Natural killer cell treated with Interleukin-12 subunit alpha and Interleukin-12 subunit beta and Interleukin-15 and Interleukin-18, amount 100 ng/mL, for 72 hours (primary cell): Measurements from ENCODE around the gene TSPAN1. TPM values are rescaled to one million over a fixed set of nuclear protein-coding genes. Genes with fewer than 3 reads are reported as not detected.

Source experiments
- ATAC-seq, 2 donors: fragments of 150-1000 bp; cut with Tn5 transposase in 1 of 2; sonication (Bioruptor Pico), chemical (Tn5 transposase) in 1 of 2; 2 replicates each; pipeline ENCODE4 v1.10.0; 2021
- DNase-seq: peaks from one replicate; pipeline ENCODE4 v3.0.0; 2022; ENCODE audit warnings: low spot score
- H3K27ac Mint-ChIP-seq, 2 donors: 1 replicate in 1 of 2; 2 replicates in 1 of 2; pipeline ENCODE4 v1.8.0; 2022; ENCODE audit warnings: mixed read lengths in 2 of 2, mild to moderate bottlenecking in 1 of 2, moderate library complexity in 1 of 2
- H3K27me3 Mint-ChIP-seq, 2 donors: 1 replicate in 1 of 2; 2 replicates in 1 of 2; pipeline ENCODE4 v1.8.0; 2022; ENCODE audit warnings: mixed read lengths in 2 of 2
- H3K36me3 Mint-ChIP-seq: one replicate; pipeline ENCODE4 v1.8.0; 2022; ENCODE audit warnings: mixed read lengths
- H3K4me1 Mint-ChIP-seq, 2 donors: 1 replicate in 1 of 2; 2 replicates in 1 of 2; pipeline ENCODE4 v1.8.0; 2022; ENCODE audit warnings: low read depth in 2 of 2, mixed read lengths in 2 of 2, mild to moderate bottlenecking in 1 of 2
- H3K4me3 Mint-ChIP-seq: one replicate; pipeline ENCODE4 v1.8.0; 2022; ENCODE audit warnings: mixed read lengths
- H3K9me3 Mint-ChIP-seq: 2 replicates; pipeline ENCODE4 v1.8.0; 2022; ENCODE audit warnings: mixed read lengths
- total RNA-seq, 2 donors: library from RNA; stranded (reverse); gene quantifications; one replicate each; pipeline ENCODE4 v1.2.3, GENCODE V29; 2022

TSPAN1 gene
- total RNA-seq, 2 donors from 2014 or later, result not detected

DNA sequence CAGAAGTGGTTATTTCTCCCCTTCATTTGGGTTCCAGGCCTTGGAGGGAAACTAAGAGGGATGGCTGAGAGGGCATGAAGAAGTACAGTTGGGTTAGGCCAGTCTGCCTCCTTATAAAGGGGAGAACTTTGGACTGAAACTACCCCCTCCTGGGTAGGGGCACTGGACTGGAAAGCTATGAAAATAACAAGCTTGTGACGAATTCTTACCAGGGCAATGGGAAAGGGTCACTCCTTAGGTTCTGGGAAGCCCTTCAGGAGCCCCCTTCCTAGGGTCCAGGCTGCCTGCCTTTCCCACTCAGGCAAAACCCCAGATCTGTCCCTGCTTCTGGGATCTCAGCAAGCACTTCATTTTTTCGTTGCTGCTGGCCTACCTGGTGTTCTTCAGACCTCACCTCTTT is 11.2 kb downstream of the TSPAN1 start:
- H3K27me3 Mint-ChIP-seq, result no peaks in the 10 kb centered on the region
- no peak overlapping the region for H3K4me3 Mint-ChIP-seq
- peaks cover 18% of the 10 kb centered on the region in 2 donors for H3K4me1 Mint-ChIP-seq
- H3K9me3 Mint-ChIP-seq, result no peaks in the 10 kb centered on the region
- ATAC-seq (no peak), DNase-seq (no peak)
- H3K27ac Mint-ChIP-seq, result no peak overlapping the region
- H3K36me3 Mint-ChIP-seq, result no peaks in the 10 kb centered on the region

DNA sequence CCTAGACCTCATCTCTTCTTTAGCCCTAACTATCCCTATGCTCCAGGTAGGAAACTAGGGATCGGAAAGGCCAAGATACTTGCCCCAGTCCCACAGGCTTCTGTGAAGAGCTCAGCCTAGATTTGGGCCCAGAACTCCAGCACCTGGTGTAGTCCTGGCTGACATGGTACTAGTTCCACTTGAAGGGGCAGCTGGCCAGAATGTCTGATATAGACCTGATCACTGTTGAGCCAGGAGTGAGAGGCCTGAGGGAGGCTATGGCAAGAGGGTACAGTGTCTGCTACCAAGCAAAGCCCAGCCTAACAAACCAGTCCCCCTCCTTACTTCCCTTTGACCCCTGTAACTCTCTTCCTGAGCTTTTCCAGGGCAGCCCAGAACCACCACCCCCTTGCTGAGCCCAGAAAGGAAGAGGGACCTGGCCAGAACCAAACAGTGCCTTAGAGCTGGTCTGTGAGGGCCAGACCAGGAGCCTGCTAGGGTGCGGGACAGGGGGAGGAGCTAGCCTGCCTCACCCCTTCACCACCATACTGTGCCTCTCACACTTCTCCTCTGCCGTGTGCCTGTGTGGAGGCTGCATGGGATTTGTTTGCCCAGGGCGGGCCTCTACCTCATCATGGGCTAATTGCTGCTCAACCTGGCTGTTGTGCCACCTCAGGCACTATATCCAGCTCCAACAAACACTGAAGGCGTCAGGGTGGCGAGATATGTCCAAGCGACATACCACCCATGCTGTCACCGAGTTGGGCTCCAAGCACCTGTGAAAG is 12.4 kb downstream of the TSPAN1 start:
- H3K27ac Mint-ChIP-seq, result no peak overlapping the region
- ATAC-seq, result no peak
- DNase-seq, result no peak
- no peaks in the 10 kb centered on the region for H3K9me3 Mint-ChIP-seq
- H3K36me3 Mint-ChIP-seq, result no peaks in the 10 kb centered on the region
- H3K27me3 Mint-ChIP-seq, result no peaks in the 10 kb centered on the region
- H3K4me3 Mint-ChIP-seq, result no peak overlapping the region
- H3K4me1 Mint-ChIP-seq, result peaks cover 18% of the 10 kb centered on the region in 2 donors

DNA sequence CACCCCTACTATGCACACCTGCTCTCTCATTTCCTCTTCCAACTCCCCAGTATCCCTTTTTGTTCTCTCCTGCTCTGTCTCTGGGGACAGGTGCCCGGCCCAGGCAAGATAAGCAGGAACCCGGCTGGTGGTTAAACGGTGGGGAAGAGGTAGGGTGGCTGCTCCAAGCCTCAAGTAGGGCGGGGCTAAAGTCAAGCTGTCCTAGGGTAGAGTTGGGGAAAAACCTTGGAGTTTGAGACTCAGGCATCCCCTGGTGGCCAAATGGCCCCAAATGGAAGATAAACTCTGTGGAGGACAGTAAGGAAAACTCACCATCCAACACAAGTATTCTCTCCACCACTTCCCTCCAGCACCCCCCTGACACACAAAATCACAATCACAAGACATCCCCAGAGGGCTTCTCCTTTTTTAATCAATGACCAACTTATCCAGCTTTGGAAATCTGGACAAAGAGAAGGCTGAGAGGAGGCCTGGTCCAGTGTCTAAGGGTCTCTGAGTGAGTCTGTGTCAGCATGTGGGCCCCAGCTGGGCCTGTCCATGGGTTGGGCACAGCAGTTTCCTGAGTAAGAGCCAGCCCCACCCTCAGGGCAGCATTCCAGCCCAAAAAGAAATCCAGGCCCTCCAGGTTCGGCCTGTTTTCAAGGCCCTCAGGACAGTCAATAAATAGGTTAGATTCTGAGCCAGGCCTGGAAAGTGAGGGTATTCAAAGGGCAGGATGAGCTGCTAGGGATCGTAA is 13.6 kb downstream of the TSPAN1 start:
- no peaks in the 10 kb centered on the region for H3K36me3 Mint-ChIP-seq
- no peak for DNase-seq
- no peak overlapping the region for H3K27ac Mint-ChIP-seq
- no peaks in the 10 kb centered on the region for H3K27me3 Mint-ChIP-seq
- ATAC-seq, result no peak
- no peak overlapping the region for H3K4me3 Mint-ChIP-seq
- no peaks in the 10 kb centered on the region for H3K9me3 Mint-ChIP-seq
- H3K4me1 Mint-ChIP-seq, result peaks cover 18% of the 10 kb centered on the region in 2 donors

DNA sequence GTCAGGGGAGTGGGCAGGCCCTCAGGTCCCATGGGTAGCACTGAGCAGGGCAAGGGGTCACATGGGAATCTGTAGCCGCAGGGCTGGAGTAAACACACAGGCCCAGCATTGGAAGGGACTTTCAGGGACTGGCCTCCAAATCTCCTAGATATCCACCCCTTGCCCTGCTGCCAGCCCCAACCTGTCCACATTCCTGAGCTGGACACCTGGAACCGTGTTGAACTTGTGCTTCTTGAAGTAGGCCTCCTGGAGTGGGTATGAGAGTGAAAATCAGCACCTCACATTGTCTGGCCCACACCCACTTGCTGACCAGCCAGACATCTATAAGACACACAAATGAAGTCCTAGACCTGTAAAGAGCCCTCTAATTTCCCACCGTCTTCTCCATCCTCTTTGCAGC is 15.7 kb downstream of the TSPAN1 start:
- H3K27ac Mint-ChIP-seq, result no peak overlapping the region
- ATAC-seq (no peak), DNase-seq (no peak)
- H3K9me3 Mint-ChIP-seq, result no peaks in the 10 kb centered on the region
- H3K27me3 Mint-ChIP-seq, result no peaks in the 10 kb centered on the region
- no peaks in the 10 kb centered on the region for H3K36me3 Mint-ChIP-seq
- no peak overlapping the region for H3K4me3 Mint-ChIP-seq
- no peaks in the 10 kb centered on the region for H3K4me1 Mint-ChIP-seq

DNA sequence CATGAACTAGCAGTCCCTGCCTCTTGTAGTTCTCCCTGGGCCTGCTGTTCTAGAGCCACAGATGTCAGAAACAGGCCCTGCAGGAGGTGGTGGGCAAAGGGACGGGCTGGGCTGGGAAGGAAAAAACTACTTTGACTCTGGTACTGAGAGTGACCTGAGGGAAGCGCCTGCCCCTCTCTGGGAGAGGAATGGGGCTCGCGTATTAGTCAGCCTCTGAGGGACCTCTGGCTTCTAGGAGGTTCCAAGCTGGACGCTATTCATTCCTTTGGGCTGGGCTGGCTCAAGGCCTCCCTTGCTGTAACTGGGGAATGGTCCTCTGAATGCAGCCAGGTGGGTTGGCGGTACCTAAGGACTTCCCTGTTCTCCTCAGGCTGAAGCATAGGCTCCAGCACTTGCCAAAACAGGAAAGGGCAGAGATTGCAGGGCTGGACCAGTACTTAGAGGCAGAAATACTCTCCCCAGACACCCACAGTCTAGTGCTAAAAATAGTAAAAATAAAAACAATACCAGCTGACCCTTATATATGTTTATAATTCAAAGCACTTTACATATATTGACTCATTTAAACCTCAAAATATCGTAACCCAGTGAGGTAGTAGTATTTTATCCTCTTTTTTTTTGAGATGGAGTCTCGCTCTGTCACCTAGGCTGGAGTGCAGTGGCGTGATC is 16.3 kb downstream of the TSPAN1 start:
- DNase-seq (peak; percentile 26), ATAC-seq (no peak)
- Mint-ChIP-seq H3K4me1 (no peaks in the 10 kb centered on the region), H3K27me3 (no peaks in the 10 kb centered on the region), H3K27ac (no peak overlapping the region), H3K9me3 (no peaks in the 10 kb centered on the region), H3K4me3 (no peak overlapping the region), H3K36me3 (no peaks in the 10 kb centered on the region)

DNA sequence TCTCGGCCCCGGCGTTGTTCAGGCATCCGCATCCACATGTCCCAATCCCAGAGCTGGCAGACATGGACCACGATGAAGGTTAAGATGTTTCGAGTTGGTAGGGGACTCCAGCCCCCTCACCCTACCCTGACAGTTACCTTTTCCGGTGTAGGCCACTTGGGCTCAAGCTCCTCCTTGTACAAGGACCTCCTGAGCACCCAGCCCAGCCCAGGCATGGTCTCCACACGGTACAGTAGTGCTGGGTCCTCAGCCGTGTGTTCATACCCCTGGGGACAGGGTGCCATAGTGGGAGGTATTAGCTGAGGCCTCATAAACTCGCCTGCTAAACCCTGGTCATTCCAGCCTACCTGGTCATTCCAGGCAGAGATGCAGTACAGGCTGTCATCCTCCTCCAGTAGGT is 17.3 kb downstream of the TSPAN1 start:
- peaks cover 0 to 1% of the 10 kb centered on the region in 2 donors for H3K4me1 Mint-ChIP-seq
- ATAC-seq (no peak), DNase-seq (peak; percentile 41)
- H3K9me3 Mint-ChIP-seq, result no peaks in the 10 kb centered on the region
- H3K36me3 Mint-ChIP-seq, result no peaks in the 10 kb centered on the region
- no peak overlapping the region for H3K27ac Mint-ChIP-seq
- no peaks in the 10 kb centered on the region for H3K27me3 Mint-ChIP-seq
- no peak overlapping the region for H3K4me3 Mint-ChIP-seq

DNA sequence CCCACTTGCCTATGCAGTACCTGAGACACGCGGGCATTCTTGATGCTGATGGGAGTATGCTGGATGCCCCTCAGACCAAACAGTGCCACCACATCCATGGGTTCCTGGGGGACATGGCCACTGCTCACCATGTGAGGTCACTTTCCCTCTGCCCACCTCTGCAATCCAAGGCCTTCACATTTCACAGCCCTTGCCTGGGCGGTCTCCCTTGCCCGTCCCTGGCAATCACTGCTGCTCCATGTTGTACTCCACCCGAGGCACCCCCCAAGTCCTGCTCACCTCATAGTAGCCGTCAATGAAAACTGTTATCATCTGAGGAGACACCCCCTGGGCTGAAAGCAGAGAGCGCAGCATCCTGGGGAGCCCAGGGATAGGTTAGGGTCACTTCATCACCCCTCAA is 18.4 kb downstream of the TSPAN1 start:
- H3K4me1 Mint-ChIP-seq, result peaks cover 0 to 3% of the 10 kb centered on the region in 2 donors
- no peak overlapping the region for H3K27ac Mint-ChIP-seq
- no peak overlapping the region for H3K4me3 Mint-ChIP-seq
- H3K27me3 Mint-ChIP-seq, result no peaks in the 10 kb centered on the region
- ATAC-seq (no peak), DNase-seq (peak; percentile 10)
- H3K36me3 Mint-ChIP-seq, result no peaks in the 10 kb centered on the region
- no peaks in the 10 kb centered on the region for H3K9me3 Mint-ChIP-seq

DNA sequence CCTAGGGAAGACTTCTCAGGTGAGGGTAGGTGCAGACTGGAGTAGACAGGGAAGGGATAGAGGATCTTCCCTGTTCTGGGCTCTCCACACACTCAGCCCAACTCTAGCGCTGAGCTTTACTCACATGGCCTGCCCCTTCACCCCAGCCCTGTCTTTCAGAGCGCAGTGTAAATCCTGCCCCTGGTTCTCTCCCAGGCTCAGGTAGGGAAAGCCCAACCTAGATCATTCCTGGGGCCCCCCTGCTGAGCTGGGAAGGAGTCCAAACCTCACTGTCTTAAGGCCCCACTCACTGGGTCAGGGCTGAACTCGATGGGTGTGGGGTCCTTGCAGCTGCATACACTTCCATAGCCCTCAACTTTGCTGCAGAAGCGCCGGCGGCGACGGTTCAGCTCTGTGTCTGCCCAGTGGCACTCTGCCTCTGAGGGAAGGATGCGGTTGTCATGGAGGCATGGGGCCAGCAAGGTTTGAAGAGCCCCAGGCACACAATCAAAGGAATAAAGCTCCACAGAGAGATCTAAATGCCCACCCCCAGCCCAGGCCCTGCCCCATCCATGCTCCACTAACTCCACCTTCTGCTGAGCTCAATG is 19.2 kb downstream of the TSPAN1 start:
- Mint-ChIP-seq H3K4me1 (peaks cover 0 to 6% of the 10 kb centered on the region in 2 donors), H3K9me3 (no peaks in the 10 kb centered on the region)

DNA sequence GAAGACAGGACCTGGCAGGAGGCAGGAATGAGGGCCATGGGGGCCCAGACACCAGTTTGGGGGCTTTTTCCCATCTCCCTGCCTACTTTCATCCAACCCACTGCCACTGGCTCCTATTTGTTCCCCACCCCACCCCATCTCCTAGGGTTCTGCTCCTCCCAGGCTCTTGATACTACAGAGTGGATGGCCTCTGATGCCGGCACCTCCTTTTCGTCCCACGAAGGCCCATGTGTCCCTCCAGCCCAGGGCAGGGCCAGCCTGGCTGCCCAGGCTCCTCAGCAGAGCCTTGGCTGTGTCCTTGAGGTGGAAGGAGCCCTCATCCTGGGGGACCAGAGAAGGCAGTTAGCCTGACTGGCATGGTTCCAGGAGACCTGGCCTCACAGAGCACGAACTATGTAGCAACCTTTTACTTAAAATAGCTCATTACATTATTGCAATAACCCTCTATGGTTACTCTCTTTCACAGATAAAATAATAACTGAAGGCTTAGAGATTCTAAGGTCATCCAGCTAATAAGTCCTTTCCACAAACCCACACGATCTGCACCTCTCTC is 19.8 kb downstream of the TSPAN1 start:
- DNase-seq (peak; percentile 56), ATAC-seq (no peak)
- H3K4me3 Mint-ChIP-seq, result no peak overlapping the region
- H3K4me1 Mint-ChIP-seq, result peaks cover 0 to 6% of the 10 kb centered on the region in 2 donors
- no peak overlapping the region for H3K27ac Mint-ChIP-seq
- no peaks in the 10 kb centered on the region for H3K27me3 Mint-ChIP-seq
- H3K9me3 Mint-ChIP-seq, result no peaks in the 10 kb centered on the region
- H3K36me3 Mint-ChIP-seq, result no peaks in the 10 kb centered on the region

More for the DNA sequence above, 19.2 kb downstream of the TSPAN1 start:
- Mint-ChIP-seq H3K4me3 (no peak overlapping the region), H3K36me3 (no peaks in the 10 kb centered on the region), H3K27me3 (no peaks in the 10 kb centered on the region), H3K27ac (no peak overlapping the region)
- ATAC-seq (no peak), DNase-seq (peak; percentile 35)

DNA sequence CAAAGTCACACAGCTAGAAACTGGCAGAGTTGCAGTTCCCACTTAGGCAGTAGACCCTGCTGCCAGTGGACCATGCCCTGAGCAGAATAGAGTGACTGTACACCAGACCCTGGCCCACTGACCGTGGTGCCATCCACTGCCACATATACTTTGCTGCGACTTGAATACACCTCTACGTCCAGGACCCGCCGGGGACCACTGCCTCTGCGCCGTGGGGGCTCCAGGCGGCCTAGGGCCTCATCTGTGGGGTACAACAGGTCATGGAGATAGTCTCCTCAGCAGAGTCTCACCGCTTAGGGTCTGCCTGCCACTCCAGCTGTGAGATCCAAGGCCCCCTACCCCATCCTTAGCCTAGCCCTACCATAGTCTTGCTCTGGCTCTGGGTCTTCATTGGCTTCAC is 21.7 kb downstream of the TSPAN1 start:
- Mint-ChIP-seq H3K27me3 (no peaks in the 10 kb centered on the region), H3K27ac (no peak overlapping the region)

DNA sequence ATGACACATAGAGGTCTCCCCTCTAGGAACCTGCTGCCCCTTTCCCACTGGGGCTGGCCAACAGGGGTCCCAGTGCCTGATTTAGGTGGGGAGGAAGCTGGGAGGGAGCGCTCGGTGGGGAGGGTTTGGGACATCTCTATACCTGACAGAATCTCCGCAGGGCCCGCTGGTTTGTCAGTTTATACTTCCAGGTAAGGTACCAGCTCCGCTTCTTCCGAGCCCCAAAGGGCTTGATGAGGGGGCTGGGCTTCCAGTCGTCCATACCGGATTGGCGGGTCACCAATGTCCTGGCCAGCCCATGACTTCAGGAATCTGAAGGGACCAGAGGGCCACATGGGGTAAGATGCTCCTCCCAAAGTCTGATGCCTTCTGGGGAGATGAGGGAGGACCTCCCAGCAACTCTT is 22.7 kb downstream of the TSPAN1 start:
- ATAC-seq (no peak), DNase-seq (no peak)
- Mint-ChIP-seq H3K27me3 (no peaks in the 10 kb centered on the region), H3K9me3 (no peaks in the 10 kb centered on the region), H3K27ac (no peak overlapping the region), H3K36me3 (no peaks in the 10 kb centered on the region), H3K4me1 (peaks cover under 1 to 6% of the 10 kb centered on the region in 2 donors), H3K4me3 (peak overlapping the region; percentile 78)

More for the DNA sequence above, 21.7 kb downstream of the TSPAN1 start:
- ATAC-seq (no peak), DNase-seq (peak; percentile 41)
- Mint-ChIP-seq H3K9me3 (no peaks in the 10 kb centered on the region), H3K36me3 (no peaks in the 10 kb centered on the region), H3K4me3 (no peak overlapping the region), H3K4me1 (peaks cover 0 to 6% of the 10 kb centered on the region in 2 donors)

DNA sequence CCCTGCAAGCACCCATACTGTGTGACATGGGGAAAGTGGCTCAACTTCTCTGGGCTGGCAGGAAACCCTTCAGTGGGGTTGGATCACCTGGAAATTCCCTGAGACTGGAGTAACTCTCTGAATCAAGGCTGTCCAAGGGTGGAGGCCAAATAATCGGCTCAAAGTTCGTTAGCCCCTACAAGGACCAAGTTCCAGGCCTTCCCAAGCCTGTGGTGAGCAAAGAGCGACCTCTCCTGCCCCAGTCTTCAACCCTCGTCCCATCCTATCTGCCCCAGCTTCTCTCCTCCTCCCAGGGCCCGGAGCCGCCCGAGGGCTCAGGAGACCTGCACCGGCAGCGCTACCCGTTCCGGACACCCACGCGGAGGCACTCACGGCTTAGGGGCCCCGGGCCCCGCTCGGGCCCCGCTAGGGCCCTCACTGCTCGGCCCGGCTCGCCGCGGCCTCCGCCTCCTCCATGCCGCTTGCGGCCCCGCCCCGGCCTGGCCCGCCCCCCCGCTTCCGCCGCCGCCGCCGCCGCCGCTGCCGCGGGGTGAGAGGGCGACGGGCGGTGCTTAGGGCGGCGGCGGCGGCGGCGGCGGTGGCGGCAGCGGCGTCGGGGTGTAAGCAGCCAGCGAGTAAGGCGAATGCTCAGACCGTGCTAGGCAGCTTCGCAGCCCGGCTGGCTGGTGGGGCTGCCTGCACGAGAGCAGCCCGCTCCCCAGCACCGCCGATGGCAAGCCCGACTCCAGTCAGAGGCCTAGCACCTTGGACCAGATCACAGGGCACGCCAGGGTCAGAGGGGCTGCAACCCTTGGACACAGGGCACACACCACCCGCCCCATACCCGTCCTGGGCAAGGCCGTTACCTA is 23.3 kb downstream of the TSPAN1 start, which contains the start of gene POMGNT1:
POMGNT1 (minus strand) TSS at position 471 of the 848 bp plus-strand sequence. CDS start 613 bp downstream, outside the sequence.
- Mint-ChIP-seq H3K27ac (no peak within 1 kb of the TSS), H3K36me3 (no peaks in the 10 kb centered on the region), H3K27me3 (peaks cover 0 to 2% of the 10 kb centered on the region in 2 donors), H3K9me3 (no peaks in the 10 kb centered on the region), H3K4me1 (peaks cover 6 to 11% of the 10 kb centered on the region in 2 donors), H3K4me3 (peak within 1 kb of the TSS; percentile 78)
- DNase-seq (peak; percentile 80), ATAC-seq (peak; percentile 97 to 99)
